Suppressor macrophage treated with lipopolysaccharide for 1 hour (primary cell): ENCODE data around the gene UBE2F.

Source experiments
- DNase-seq, 3 donors: peaks; one replicate each; pipeline ENCODE4 v3.0.0-alpha.2; 2020 to 2022

The UBE2F gene, protein sequence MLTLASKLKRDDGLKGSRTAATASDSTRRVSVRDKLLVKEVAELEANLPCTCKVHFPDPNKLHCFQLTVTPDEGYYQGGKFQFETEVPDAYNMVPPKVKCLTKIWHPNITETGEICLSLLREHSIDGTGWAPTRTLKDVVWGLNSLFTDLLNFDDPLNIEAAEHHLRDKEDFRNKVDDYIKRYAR

GRCh38 chr2:237966565-237967462 is at the start of gene UBE2F:
Gene UBE2F (plus strand): TSS chr2:237967014. CDS start chr2:237973108, 6,094 bp downstream.
- DNase-seq, result peak; percentile 99

DNA sequence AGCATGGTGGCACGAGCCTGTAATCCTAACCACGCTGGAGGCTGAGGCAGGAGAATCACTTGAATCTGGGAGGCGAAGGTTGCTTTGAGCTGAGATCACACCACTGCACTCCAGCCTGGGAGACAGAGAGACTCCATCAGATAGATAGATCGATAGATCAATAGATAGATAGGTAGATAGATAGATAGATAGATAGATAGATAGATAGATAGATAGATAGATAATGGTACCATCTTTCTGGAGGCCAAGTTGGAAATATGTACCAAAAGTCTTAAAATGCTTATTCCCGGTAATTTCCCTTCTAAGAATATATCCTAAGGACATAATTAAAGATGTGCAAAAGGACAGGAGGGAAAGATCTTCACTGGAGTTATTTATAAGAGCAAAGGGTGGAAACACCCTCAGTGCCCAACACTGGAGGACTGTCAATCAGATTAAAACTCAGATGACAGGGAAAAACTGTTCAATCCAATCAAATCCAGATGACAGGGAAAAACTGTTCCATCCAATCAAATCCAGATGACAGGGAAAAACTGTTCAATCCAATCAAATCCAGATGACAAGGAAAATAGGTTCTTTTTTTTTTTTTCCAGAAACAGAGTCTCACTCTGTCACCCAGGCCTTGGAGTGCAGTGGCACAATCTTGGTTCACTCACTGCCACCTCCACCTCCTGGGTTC is 49.0 kb upstream of the UBE2F start:
- no peak for DNase-seq

DNA sequence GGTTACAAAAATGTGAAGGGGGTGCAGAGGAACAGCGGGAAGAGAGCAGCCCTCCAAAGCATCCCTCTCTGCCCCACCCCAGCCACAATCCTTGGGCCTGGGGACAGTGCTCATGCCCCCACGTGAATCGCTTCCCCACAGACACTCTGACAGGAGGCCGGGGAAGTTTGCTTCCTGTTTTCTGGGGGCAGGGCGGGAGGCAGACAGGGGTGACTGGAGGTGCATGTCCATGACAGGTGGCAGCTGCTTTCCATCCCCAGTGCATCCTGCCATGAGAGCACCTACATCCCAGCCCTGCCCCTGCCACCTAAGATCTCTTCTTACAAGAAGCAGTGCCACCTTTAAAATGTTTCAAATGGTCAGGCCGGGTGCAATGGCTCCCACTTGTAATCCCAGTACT is 47.2 kb upstream of the UBE2F start:
- DNase-seq, result peak; percentile 41 to 58 (median 43)

DNA sequence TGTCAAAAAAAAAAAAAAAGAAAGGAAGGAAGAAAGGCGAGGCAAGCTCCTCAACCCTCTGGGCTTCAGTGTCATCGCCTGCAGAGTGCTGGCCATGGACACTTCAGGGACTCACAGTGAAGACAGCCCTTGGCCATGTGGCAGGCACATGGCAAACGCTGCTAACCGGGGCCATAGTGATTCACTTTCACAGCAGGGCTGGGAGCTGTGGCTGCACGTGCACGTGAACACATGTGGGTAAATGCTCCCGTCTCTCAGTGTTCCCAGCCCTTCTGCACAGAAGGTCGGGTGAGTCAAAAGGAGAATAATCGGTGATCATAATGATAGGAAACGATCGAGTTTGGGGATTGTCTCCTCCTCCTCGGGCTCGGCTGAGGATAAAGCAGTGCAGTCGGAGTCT is 46.1 kb upstream of the UBE2F start:
- no peak for DNase-seq

GRCh38 chr2:237921967-237922492 is 44.8 kb upstream of the UBE2F start:
- no peak for DNase-seq

GRCh38 chr2:237922641-237923361 is 44.0 kb upstream of the UBE2F start:
- no peak for DNase-seq

DNA sequence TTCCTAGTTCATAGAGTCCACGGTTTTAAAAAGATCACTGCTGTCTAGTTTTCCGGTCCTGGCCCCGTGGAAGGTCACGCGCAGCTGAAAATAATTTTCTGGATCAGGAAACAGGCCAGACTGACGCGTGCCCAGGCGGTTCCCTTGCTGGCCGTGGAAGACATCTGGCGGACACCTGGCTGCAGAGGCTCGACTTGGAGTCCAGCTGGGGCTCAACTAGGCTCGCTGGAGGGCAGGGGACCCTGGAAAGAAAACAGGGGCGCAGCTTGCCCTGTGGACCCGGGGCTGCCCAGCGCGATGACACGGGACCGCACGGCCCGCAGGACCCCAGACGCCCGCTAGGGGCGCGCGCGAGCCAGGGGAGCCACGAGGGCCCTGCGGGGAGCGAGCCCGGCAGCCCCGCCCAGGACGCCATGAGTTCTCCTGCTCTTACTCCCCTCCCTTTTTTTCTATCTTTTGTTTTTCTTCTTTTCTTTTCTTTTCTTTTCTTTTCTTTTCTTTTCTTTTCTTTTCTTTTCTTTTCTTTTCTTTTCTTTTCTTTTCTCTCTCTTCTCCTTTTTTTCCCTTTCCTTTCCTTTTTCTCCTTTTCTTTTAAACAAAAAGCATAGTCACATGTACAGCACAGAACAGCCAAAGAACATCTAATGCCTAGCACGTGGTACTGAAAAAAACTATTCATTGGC is 43.2 kb upstream of the UBE2F start:
- peak; percentile 77 to 92 (median 86) for DNase-seq

DNA sequence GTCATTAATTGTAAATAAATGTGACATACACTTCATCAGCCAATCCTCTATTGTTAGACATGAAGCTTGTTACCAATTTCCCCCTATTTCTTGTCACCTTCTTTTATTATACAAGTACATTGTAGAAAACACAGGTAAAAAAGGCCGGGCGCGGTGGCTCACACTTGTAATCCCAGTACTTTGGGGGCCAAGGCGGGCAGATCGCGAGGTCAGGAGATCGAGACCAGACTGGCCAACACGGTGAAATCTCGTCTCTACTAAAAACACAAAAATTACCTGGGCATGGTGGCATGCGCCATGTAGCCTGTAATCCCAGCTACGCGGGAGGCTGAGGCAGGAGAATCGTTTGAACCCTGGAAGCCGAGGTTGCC is 42.7 kb upstream of the UBE2F start:
- no peak for DNase-seq

GRCh38 chr2:237927135-237927534 is 39.7 kb upstream of the UBE2F start:
- no peak for DNase-seq

DNA sequence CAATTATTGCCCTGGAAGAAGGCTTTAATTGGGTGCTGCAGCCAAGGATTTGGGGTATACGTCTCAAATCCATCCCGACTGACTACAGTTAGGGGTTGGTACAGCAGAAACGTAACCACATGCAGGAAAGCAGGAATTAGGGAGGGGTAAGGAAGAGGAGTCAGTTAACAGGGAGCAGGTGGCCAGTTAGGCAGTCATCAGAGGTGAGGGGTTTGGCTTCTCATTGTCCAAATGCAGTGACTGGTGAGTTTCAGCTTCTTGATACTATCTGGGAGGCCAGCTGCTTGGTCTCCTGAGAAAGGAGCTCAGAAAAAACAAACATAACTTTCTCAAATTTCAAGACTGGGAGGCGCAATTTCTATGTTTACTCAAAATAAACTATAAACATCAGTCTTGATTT is 38.8 kb upstream of the UBE2F start:
- no peak for DNase-seq

GRCh38 chr2:237929979-237930378 is 36.8 kb upstream of the UBE2F start:
- DNase-seq, result no peak

- DNase-seq, result peak; percentile 47 to 72 (median 72)
Measured at GRCh38 chr2:237931205-237931721, 35.6 kb upstream of the UBE2F start.

DNA sequence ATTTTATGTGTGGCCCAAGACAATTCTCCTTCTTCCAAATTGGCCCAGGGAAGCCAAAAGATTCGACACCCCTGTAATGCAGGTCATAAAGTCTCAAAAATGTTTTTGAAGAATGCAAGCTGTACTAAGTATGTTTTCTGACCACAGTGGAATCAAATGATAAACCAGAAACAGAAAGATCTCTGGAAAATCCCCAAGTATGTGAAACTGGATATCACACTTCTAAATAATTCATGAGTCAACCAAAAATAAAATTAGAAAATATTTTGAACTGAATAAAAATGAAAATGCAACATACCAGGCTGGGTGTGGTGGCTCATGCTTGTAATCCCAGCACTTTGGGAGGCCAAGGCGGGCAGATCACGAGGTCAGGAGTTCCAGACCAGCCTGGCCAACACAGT is 34.1 kb upstream of the UBE2F start:
- DNase-seq, result peak in 1 of 3 donors; percentile 36

GRCh38 chr2:237934186-237934585 is 32.6 kb upstream of the UBE2F start:
- DNase-seq, result no peak

DNA sequence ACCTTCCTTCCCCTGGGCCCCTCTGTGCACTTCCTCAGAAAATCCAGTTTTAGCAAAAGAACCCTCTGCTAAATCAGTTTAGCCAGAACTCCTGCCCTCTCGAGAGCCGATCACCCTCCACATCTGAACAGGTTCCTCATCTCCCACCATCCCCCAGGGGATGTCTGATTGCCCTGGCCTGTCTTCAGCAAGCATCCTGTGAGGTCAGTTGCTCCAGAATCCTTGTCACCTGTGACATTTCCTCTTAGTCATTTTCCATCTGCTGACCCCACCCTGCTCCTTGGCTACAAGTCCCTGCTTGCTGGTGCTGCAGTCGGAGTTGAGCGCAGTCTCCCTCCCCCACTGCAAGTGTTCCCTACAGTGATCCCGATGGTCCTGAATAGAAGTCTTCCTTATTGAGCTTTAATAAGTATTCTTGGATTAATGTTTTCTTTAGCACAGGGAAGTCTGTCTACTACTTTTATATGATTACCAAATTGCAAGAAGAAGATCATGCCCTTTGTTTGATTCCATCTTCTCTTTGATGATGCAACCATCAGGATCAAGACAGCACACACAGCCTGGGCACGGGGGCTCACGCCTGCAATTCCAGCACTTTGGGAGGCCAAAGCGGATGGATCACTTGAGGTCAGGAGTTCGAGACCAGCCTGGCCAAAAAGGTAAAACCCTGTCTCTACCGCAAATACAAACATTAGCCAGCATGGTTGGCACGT is 30.9 kb upstream of the UBE2F start:
- no peak for DNase-seq

DNA sequence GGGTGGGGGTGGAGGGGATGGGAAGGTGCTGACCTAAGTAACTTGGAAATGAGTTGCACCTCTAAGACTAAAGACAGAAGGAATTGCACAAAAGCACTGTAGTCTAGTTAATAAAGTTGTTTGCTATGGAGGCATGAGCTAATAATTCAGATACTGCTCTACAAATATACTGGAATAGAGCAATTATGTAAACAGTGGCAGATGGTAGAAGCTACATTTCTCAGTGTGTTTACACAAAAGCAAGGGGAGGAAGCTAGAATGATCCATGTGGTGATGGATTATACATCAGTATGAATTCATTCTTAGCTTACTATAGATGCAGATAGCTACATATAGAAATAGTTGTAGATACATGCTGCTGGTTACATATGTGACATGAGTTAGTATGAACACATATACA is 27.6 kb upstream of the UBE2F start:
- no peak for DNase-seq

- no peak for DNase-seq
Measured at GRCh38 chr2:237940828-237941227, 26.0 kb upstream of the UBE2F start.

- DNase-seq, result no peak
Measured at GRCh38 chr2:237941239-237941638, 25.6 kb upstream of the UBE2F start.

DNA sequence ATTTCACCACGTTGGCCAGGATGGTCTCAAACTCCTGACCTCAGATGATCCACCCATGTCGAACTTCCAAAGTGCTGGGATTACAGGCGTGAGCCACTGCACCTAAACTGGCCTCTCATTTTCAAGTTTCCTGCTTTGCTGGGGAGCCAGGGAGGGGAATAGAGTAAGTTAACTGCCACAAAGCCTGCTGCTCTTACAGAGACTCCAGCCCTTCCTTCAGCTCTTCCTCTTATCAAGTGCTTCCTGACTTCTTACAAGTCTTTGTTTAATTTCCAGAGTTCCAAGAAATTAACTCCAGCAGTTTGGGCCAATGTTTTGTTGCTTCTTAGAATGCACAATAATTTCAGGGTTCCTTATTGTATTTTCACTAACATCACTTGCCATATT is 24.3 kb upstream of the UBE2F start:
- DNase-seq, result no peak

GRCh38 chr2:237943395-237944094 is 23.3 kb upstream of the UBE2F start:
- DNase-seq, result no peak

DNA sequence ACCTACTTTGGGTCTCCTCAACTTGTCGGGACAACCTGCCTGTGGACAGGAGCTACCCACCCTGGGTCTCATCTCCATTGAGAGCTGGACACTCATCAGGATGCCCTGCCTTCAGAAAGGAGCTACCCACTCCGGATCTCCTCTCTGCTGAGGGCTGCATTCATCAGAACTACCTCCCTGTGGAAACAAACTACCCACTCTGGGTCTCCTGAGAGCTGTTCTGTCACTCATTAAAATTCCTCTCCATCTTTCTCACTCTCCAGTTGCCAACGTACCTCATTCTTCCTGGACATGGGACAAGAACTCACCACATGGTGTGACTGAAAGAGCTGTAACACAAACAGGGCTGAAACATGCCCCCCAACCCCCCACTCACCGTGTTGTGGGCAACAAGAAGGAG is 22.5 kb upstream of the UBE2F start:
- DNase-seq, result no peak
